Fibroblast of the conjunctiva (primary cell): ENCODE data around the gene UQCC2.

ENCODE experiments used
- DNase-seq: peaks from one replicate; pipeline ENCODE4 v3.0.0-alpha.2; 2010; ENCODE audit warnings: low read depth

The UQCC2 gene

GRCh38 chr6:33705955-33706725 is 5.4 kb downstream of the UQCC2 start:
- no peak for DNase-seq

GRCh38 chr6:33705268-33705885 is 6.1 kb downstream of the UQCC2 start:
- DNase-seq, result no peak

GRCh38 chr6:33704215-33705066 is 7.1 kb downstream of the UQCC2 start:
- no peak for DNase-seq

- peak; percentile 66 for DNase-seq
Measured at GRCh38 chr6:33702345-33702977, 9.0 kb downstream of the UQCC2 start.

- DNase-seq, result peak; percentile 44
Measured at GRCh38 chr6:33700391-33701050, 11.0 kb downstream of the UQCC2 start.

- no peak for DNase-seq
Measured at GRCh38 chr6:33699739-33700138, 11.8 kb downstream of the UQCC2 start.

GRCh38 chr6:33699131-33699530 is 12.4 kb downstream of the UQCC2 start:
- no peak for DNase-seq

GRCh38 chr6:33698494-33698893 is 13.0 kb downstream of the UQCC2 start:
- no peak for DNase-seq

GRCh38 chr6:33697845-33698244 is 13.7 kb downstream of the UQCC2 start:
- DNase-seq, result no peak

GRCh38 chr6:33696548-33697518 is 14.7 kb downstream of the UQCC2 start:
- peak; percentile 77 for DNase-seq

GRCh38 chr6:33696076-33696475 is 15.4 kb downstream of the UQCC2 start:
- DNase-seq, result no peak

GRCh38 chr6:33695451-33695887 is 16.0 kb downstream of the UQCC2 start:
- DNase-seq, result no peak

- DNase-seq, result no peak
Measured at GRCh38 chr6:33694977-33695376, 16.5 kb downstream of the UQCC2 start.

GRCh38 chr6:33694401-33694931 is 17.0 kb downstream of the UQCC2 start:
- DNase-seq, result no peak

GRCh38 chr6:33693186-33694105 is 18.1 kb downstream of the UQCC2 start:
- DNase-seq, result no peak

GRCh38 chr6:33692760-33693158 is 18.7 kb downstream of the UQCC2 start:
- DNase-seq, result no peak

- no peak for DNase-seq
Measured at GRCh38 chr6:33692078-33692759, 19.3 kb downstream of the UQCC2 start.

- no peak for DNase-seq
Measured at GRCh38 chr6:33691456-33692077, 19.9 kb downstream of the UQCC2 start.
